Lower leg skin (tissue), 3 donors: ENCODE measurements around the gene ADAMTS14.

Experiments
- CTCF ChIP-seq, 3 donors: fragments of 450-650 bp; IDR thresholded peaks; one replicate each; pipeline ENCODE4 v1.5.1; 2016; ENCODE audit warnings: antibody characterized with exemption in 3 of 3, mild to moderate bottlenecking in 3 of 3, moderate library complexity in 2 of 3
- POLR2A ChIP-seq, 2 donors: fragments of 450-650 bp; IDR thresholded peaks; one replicate each; pipeline ENCODE4 v1.6.1; 2016 to 2017; ENCODE audit warnings: antibody characterized with exemption in 2 of 2, mild to moderate bottlenecking in 1 of 2, moderate library complexity in 1 of 2

GRCh38 chr10:70801854-70802253 lies 129.5 kb downstream of the ADAMTS14 start:
- TF ChIP-seq CTCF (IDR thresholded peaks at IDR 0.05) = no peak
- no peak for TF ChIP-seq POLR2A (IDR thresholded peaks at IDR 0.05)
